Thyroid gland (tissue), 4 donors: ENCODE data around the gene FKBP7.

Experiments used
- POLR2A ChIP-seq, 2 donors: fragments of 450-650 bp; IDR thresholded peaks; one replicate each; pipeline ENCODE4 v1.6.1; 2017; ENCODE audit warnings: antibody characterized with exemption in 2 of 2, mild to moderate bottlenecking in 2 of 2, moderate library complexity in 1 of 2
- TF ChIP-seq, protein P1 (sequence below), 6 experiments: fragments of 200-600 bp in 3 of 6; fragments of 450-650 bp in 3 of 6; sonication (generic) in 3 of 6; IDR thresholded peaks; one replicate each; pipeline ENCODE4 v1.5.1; 2016 to 2019; ENCODE audit warnings: antibody characterized with exemption in 6 of 6, mild to moderate bottlenecking in 2 of 6, inconsistent platforms in 1 of 6, moderate library complexity in 1 of 6

DNA sequence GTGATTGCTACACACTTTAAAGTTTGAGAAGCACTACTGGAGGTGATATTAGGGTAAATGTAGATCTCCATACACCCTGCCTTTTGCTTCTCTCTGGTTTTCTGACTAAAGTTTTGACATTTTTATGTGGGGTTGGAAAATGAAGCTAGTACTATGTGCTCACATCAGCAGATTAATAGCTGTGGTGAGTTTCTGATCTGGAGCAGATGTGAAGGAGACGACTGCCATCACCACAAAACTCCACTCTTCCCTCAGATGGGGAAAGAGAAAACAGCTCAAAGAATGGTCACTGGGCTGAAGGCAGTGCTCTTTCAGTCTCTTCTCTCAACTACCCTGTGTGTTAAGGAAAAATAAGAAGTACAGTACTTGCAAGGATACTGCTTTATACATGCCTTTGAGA is 39.1 kb upstream of the FKBP7 start:
- TF ChIP-seq, protein P1, sequence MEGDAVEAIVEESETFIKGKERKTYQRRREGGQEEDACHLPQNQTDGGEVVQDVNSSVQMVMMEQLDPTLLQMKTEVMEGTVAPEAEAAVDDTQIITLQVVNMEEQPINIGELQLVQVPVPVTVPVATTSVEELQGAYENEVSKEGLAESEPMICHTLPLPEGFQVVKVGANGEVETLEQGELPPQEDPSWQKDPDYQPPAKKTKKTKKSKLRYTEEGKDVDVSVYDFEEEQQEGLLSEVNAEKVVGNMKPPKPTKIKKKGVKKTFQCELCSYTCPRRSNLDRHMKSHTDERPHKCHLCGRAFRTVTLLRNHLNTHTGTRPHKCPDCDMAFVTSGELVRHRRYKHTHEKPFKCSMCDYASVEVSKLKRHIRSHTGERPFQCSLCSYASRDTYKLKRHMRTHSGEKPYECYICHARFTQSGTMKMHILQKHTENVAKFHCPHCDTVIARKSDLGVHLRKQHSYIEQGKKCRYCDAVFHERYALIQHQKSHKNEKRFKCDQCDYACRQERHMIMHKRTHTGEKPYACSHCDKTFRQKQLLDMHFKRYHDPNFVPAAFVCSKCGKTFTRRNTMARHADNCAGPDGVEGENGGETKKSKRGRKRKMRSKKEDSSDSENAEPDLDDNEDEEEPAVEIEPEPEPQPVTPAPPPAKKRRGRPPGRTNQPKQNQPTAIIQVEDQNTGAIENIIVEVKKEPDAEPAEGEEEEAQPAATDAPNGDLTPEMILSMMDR (IDR thresholded peaks at IDR 0.05), result no peak
- no peak for TF ChIP-seq POLR2A (IDR thresholded peaks at IDR 0.05)
